K562 (cell line): ENCODE measurements around the gene SRSF9. TPM values are rescaled to one million over a fixed set of nuclear protein-coding genes. Genes with fewer than 3 reads are reported as not detected.

ENCODE experiments used
- CTCF ChIP-seq, 3 experiments: IDR thresholded peaks in 2 of 3; conservative IDR thresholded peaks in 1 of 3; 2 replicates each; pipeline ENCODE4 v1.5.1; 2011 to 2012; ENCODE audit warnings: low read length in 3 of 3, mild to moderate bottlenecking in 3 of 3, control low read depth in 2 of 3, improper control_type of control experiment in 1 of 3, inconsistent platforms in 1 of 3, low read depth in 1 of 3, mixed read lengths in 1 of 3, moderate library complexity in 1 of 3; ENCODE audit not compliant: insufficient read depth in 2 of 3
- EGR1 ChIP-seq: fragments of 450-650 bp; conservative IDR thresholded peaks from 2 replicates; pipeline ENCODE4 v1.6.1; 2017; ENCODE audit warnings: mild to moderate bottlenecking
- KAT8 ChIP-seq: fragments of 450-650 bp; IDR thresholded peaks from 2 replicates; pipeline ENCODE4 v1.6.1; 2016; ENCODE audit warnings: low read depth, mild to moderate bottlenecking
- MGA ChIP-seq: fragments of 450-650 bp; IDR thresholded peaks from 2 replicates; pipeline ENCODE4 v1.6.1; 2016; ENCODE audit warnings: mild to moderate bottlenecking, moderate library complexity
- PHTF2 ChIP-seq: fragments of 250-450 bp; sonication (Bioruptor Pico); IDR thresholded peaks from 2 replicates; pipeline ENCODE4 v1.5.0; 2021; ENCODE audit warnings: mild to moderate bottlenecking
- PRDM10 ChIP-seq: fragments of 450-650 bp; IDR thresholded peaks from 2 replicates; pipeline ENCODE4 v1.6.1; 2018; ENCODE audit not compliant: partially characterized antibody
- ZNF224 ChIP-seq: sonication (generic); formaldehyde crosslinking; IDR thresholded peaks from 2 replicates; pipeline ENCODE4 v1.8.0; 2022; ENCODE audit warnings: mild to moderate bottlenecking, missing genetic modification reagents
- ZNF830 ChIP-seq: fragments of 250-450 bp; sonication (Bioruptor Pico); IDR thresholded peaks from 2 replicates; pipeline ENCODE4 v1.5.0; 2021; ENCODE audit warnings: mild to moderate bottlenecking
- polyA plus RNA-seq, 8 experiments: library from polyadenylated mRNA; depleted of rRNA in 4 of 8; stranded (reverse) in 5 of 8; unstranded in 3 of 8; fragments of >200 nt; fragmentation: Nextera tagmentation in 2 of 8; fragmentation: Illumina TruSeq in 1 of 8; extraction: Ambion mirVana in 2 of 8; extraction: Trizol in 1 of 8; gene quantifications; 2 replicates each; pipeline versions ENCODE4 v1.2.1 to v1.2.3, GENCODE V29; 2011 to 2014; ENCODE audit warnings: inconsistent platforms in 1 of 8, missing spikeins in 1 of 8
- total RNA-seq, 7 experiments: library from RNA; depleted of rRNA in 6 of 7; stranded (reverse); fragments of >200 nt in 6 of 7; fragmentation: Illumina TruSeq in 2 of 7; extraction: Trizol in 2 of 7; gene quantifications; 2 replicates each; pipeline versions ENCODE4 v1.2.1 to v1.2.3, GENCODE V29; 2011 to 2021; ENCODE audit warnings: low replicate concordance in 1 of 7

The SRSF9 gene
- total and polyA plus RNA-seq, 9 of the 15 experiments (the other 6 are each of a cell fraction or from before 2014, with no cell fraction given) = 40.3 to 291 (median 230) TPM

GRCh38 chr12:120439646-120440247 is 29.8 kb downstream of the SRSF9 start (continued):
- TF ChIP-seq MGA (no peak), EGR1 (no peak), ZNF830 (CRISPR knock-in tag) (no peak), CTCF (IDR thresholded peaks at IDR 0.05 in 2 of 3, conservative IDR thresholded peaks at IDR 0.05 in 1 of 3; ENCODE audit: insufficient read depth in 2 of 3, low read depth in 1 of 3, low read length in 3 of 3) (peak; percentile 52 to 89 (median 67)), PRDM10 (no peak), ZNF224 (no peak), KAT8 (no peak), PHTF2 (CRISPR knock-in tag) (no peak)
